CD14-positive monocyte (primary cell): ENCODE data around the gene CACNA1G. TPM values are rescaled to one million over a fixed set of nuclear protein-coding genes. Genes with fewer than 3 reads are reported as not detected.

ENCODE experiments used
- DNase-seq, 3 donors: peaks; one replicate each; pipeline ENCODE4 v3.0.0-alpha.2; 2011 to 2022
- H2AFZ ChIP-seq: 2 replicates; pipeline ENCODE4 v1.6.0; 2012; ENCODE audit warnings: mild to moderate bottlenecking, low read depth, low read length, inconsistent platforms; ENCODE audit not compliant: insufficient read depth, poor library complexity, severe bottlenecking
- H3K27ac ChIP-seq, 2 donors: 1 replicate in 1 of 2; 2 replicates in 1 of 2; pipeline ENCODE4 v1.5.1; 2012 to 2013; ENCODE audit warnings: low read length in 2 of 2, control low read depth in 1 of 2, inconsistent platforms in 1 of 2, low read depth in 1 of 2, mild to moderate bottlenecking in 1 of 2
- H3K27me3 ChIP-seq, 2 donors: one replicate each; pipeline versions ENCODE4 v1.6.0 to v1.6.1; 2011 to 2013; ENCODE audit warnings: low read length in 2 of 2; ENCODE audit not compliant: control insufficient read depth in 2 of 2, insufficient read depth in 2 of 2
- H3K36me3 ChIP-seq, 2 donors: replicated peaks in 1 of 2; 1 replicate in 1 of 2; 2 replicates in 1 of 2; pipeline versions ENCODE4 v1.5.1 to v1.6.1; 2012 to 2013; ENCODE audit warnings: low read length in 2 of 2, control low read depth in 1 of 2, inconsistent platforms in 1 of 2, mild to moderate bottlenecking in 1 of 2; ENCODE audit not compliant: insufficient read depth in 2 of 2, control insufficient read depth in 1 of 2
- H3K4me1 ChIP-seq, 2 donors: 1 replicate in 1 of 2; 2 replicates in 1 of 2; pipeline versions ENCODE4 v1.5.1 to v1.6.1; 2012 to 2013; ENCODE audit warnings: low read length in 2 of 2, control low read depth in 1 of 2, inconsistent platforms in 1 of 2, mild to moderate bottlenecking in 1 of 2, moderate library complexity in 1 of 2; ENCODE audit not compliant: insufficient read depth in 2 of 2, control insufficient read depth in 1 of 2
- H3K4me2 ChIP-seq: replicated peaks from 2 replicates; pipeline ENCODE3; 2012; ENCODE audit warnings: low read length, moderate library complexity, mild to moderate bottlenecking; ENCODE audit not compliant: poor library complexity, severe bottlenecking; ENCODE audit errors: extremely low read depth
- H3K4me3 ChIP-seq, 3 experiments: fragments of 200-600 bp in 1 of 3; sonication (generic) in 1 of 3; replicated peaks in 1 of 3; 1 replicate in 2 of 3; 2 replicates in 1 of 3; pipeline ENCODE4 v1.5.1; 2011 to 2013; ENCODE audit warnings: low read length in 3 of 3, mild to moderate bottlenecking in 3 of 3, control low read depth in 2 of 3, low read depth in 2 of 3, inconsistent platforms in 1 of 3, moderate library complexity in 1 of 3
- H3K79me2 ChIP-seq: 2 replicates; pipeline ENCODE4 v1.6.0; 2012; ENCODE audit warnings: mild to moderate bottlenecking, control low read depth, inconsistent platforms, low read length, moderate library complexity; ENCODE audit not compliant: insufficient read depth
- H3K9ac ChIP-seq: 2 replicates; pipeline ENCODE4 v1.6.0; 2017; ENCODE audit warnings: low read length, mild to moderate bottlenecking; ENCODE audit not compliant: insufficient read depth, poor library complexity, severe bottlenecking
- H3K9me3 ChIP-seq, 2 donors: replicated peaks in 1 of 2; 1 replicate in 1 of 2; 2 replicates in 1 of 2; pipeline versions ENCODE4 v1.5.1 to v1.6.1; 2012 to 2013; ENCODE audit warnings: low read length in 2 of 2, control low read depth in 1 of 2; ENCODE audit not compliant: control insufficient read depth in 1 of 2, insufficient read depth in 1 of 2
- H4K20me1 ChIP-seq: 2 replicates; pipeline ENCODE4 v1.6.0; 2012; ENCODE audit warnings: mild to moderate bottlenecking, low read length, control low read depth, moderate library complexity; ENCODE audit not compliant: insufficient read depth
- H3K27ac Mint-ChIP-seq, 7 donors: one replicate each; pipeline ENCODE4 v1.8.0; 2020; ENCODE audit warnings: mild to moderate bottlenecking in 7 of 7, mixed read lengths in 7 of 7, moderate library complexity in 6 of 7, inconsistent platforms in 2 of 7
- H3K27me3 Mint-ChIP-seq, 3 donors: one replicate each; pipeline ENCODE4 v1.8.0; 2021 to 2022; ENCODE audit warnings: low read depth in 3 of 3, mild to moderate bottlenecking in 3 of 3, mixed read lengths in 3 of 3, moderate library complexity in 3 of 3, inconsistent platforms in 1 of 3
- H3K36me3 Mint-ChIP-seq, 2 donors: one replicate each; pipeline ENCODE4 v1.8.0; 2020; ENCODE audit warnings: mixed read lengths in 2 of 2, inconsistent platforms in 1 of 2, mild to moderate bottlenecking in 1 of 2
- H3K4me1 Mint-ChIP-seq: one replicate; pipeline ENCODE4 v1.8.0; 2020; ENCODE audit warnings: mild to moderate bottlenecking, mixed read lengths
- H3K4me3 Mint-ChIP-seq, 2 donors: one replicate each; pipeline ENCODE4 v1.8.0; 2020; ENCODE audit warnings: mild to moderate bottlenecking in 2 of 2, mixed read lengths in 2 of 2, moderate library complexity in 1 of 2
- H3K9me3 Mint-ChIP-seq, 7 donors: one replicate each; pipeline ENCODE4 v1.8.0; 2020 to 2022; ENCODE audit warnings: mixed read lengths in 7 of 7, mild to moderate bottlenecking in 6 of 7, moderate library complexity in 6 of 7, inconsistent platforms in 2 of 7
- CTCF ChIP-seq: fragments of 200-600 bp; IDR thresholded peaks from one replicate; pipeline ENCODE4 v1.8.0; 2022; ENCODE audit warnings: antibody characterized with exemption, mild to moderate bottlenecking
- whole genome bisulfite sequencing: methylation state at CpG from one replicate; pipeline ENCODE4 v1.1.5; 2013; ENCODE audit warnings: missing lambda C conversion rate; ENCODE audit not compliant: insufficient coverage; 5-methylcytosine and 5-hydroxymethylcytosine counted together
- intact Hi-C, 2 donors: fragments of 100-400 bp; cut with micrococcal nuclease; formaldehyde crosslinking; loops; one replicate each; pipeline versions ENCODE4 v1.15.0 to v1.15.1; 2023
- polyA plus RNA-seq, 3 donors: library from polyadenylated mRNA; depleted of rRNA in 1 of 3; unstranded in 2 of 3; stranded (reverse) in 1 of 3; fragments of 300-500 nt in 2 of 3; fragments of >200 nt in 1 of 3; fragmentation: Illumina TruSeq in 2 of 3; gene quantifications; 1 replicate in 2 of 3; 2 replicates in 1 of 3; pipeline ENCODE4 v1.2.3, GENCODE V29; 2012 to 2021

The CACNA1G gene
- polyA plus RNA-seq, 3 donors, result 0.03 TPM; not detected in 2

- Histone ChIP-seq H4K20me1 (no peaks in the 10 kb centered on the region), H3K79me2 (no peaks in the 10 kb centered on the region), H3K4me2 (no peak overlapping the region), H3K9me3 (no peaks in the 10 kb centered on the region), H3K27ac (no peak overlapping the region), H3K4me3 (no peak overlapping the region), H2AFZ (no peak overlapping the region), H3K36me3 (no peaks in the 10 kb centered on the region), H3K27me3 (no peaks in the 10 kb centered on the region), H3K9ac (no peak overlapping the region), H3K4me1 (peaks cover 32 to 57% of the 10 kb centered on the region in 2 donors)
- Mint-ChIP-seq H3K4me1 (peaks cover 54% of the 10 kb centered on the region), H3K27me3 (peaks cover 0 to 9% (median 4%) of the 10 kb centered on the region in 3 donors), H3K9me3 (no peaks in the 10 kb centered on the region), H3K36me3 (peaks cover 0 to 2% of the 10 kb centered on the region in 2 donors), H3K27ac (no peak overlapping the region), H3K4me3 (no peak overlapping the region)
- WGBS, result 80% methylated on average over 7 of the region's 10 CpGs
- no peak for TF ChIP-seq CTCF
- intact Hi-C loops, result no loop called here
- DNase-seq, result no peak
Measured at GRCh38 chr17:50663812-50664374, 103.4 kb downstream of the CACNA1G start.

- peaks cover 30 to 52% of the 10 kb centered on the region in 2 donors for H3K4me1 ChIP-seq
- no peak overlapping the region for H3K9ac ChIP-seq
- Mint-ChIP-seq H3K4me1 (peaks cover 50% of the 10 kb centered on the region), H3K27ac (peak overlapping the region in 1 of 7 donors; percentile 52), H3K36me3 (peaks cover 0 to 2% of the 10 kb centered on the region in 2 donors), H3K9me3 (no peaks in the 10 kb centered on the region), H3K4me3 (peak overlapping the region in 1 of 2 donors; percentile 20), H3K27me3 (peaks cover 0 to 10% (median 9%) of the 10 kb centered on the region in 3 donors)
- 82% methylated on average over 8 of the region's 12 CpGs for WGBS
- H3K4me2 ChIP-seq, result no peak overlapping the region
- intact Hi-C loops, result no loop called here
- no peak for DNase-seq
- no peak for TF ChIP-seq CTCF
- H3K27ac ChIP-seq, result no peak overlapping the region
- H3K9me3 ChIP-seq, result no peaks in the 10 kb centered on the region
- H3K79me2 ChIP-seq, result no peaks in the 10 kb centered on the region
- no peaks in the 10 kb centered on the region for H4K20me1 ChIP-seq
- no peak overlapping the region for H2AFZ ChIP-seq
- H3K27me3 ChIP-seq, result no peaks in the 10 kb centered on the region
- no peaks in the 10 kb centered on the region for H3K36me3 ChIP-seq
- H3K4me3 ChIP-seq, result no peak overlapping the region
Measured at GRCh38 chr17:50664788-50665458, 104.4 kb downstream of the CACNA1G start.
